Spleen (tissue), 11 donors: ENCODE data around the gene TMEM163. TPM values are rescaled to one million over a fixed set of nuclear protein-coding genes. Genes with fewer than 3 reads are reported as not detected.

Experiments used
- DNase-seq: peaks from one replicate; pipeline ENCODE4 v3.0.0-alpha.2; 2020
- H3K27ac ChIP-seq, 8 donors: fragments of 200-600 bp; sonication (generic) in 7 of 8; 1 replicate in 4 of 8; 2 replicates in 4 of 8; pipeline versions ENCODE4 v1.5.0 to v1.8.0; 2016 to 2021; ENCODE audit warnings: inconsistent platforms in 4 of 8, mild to moderate bottlenecking in 4 of 8, moderate library complexity in 1 of 8
- H3K27me3 ChIP-seq, 7 donors: fragments of 200-600 bp; sonication (generic) in 6 of 7; replicated peaks in 1 of 7; 1 replicate in 4 of 7; 2 replicates in 3 of 7; pipeline versions ENCODE4 v1.5.0 to v1.8.0; 2016 to 2021; ENCODE audit warnings: inconsistent platforms in 3 of 7, mild to moderate bottlenecking in 1 of 7
- H3K36me3 ChIP-seq, 6 donors: fragments of 200-600 bp; sonication (generic) in 5 of 6; 1 replicate in 4 of 6; 2 replicates in 2 of 6; pipeline versions ENCODE4 v1.5.0 to v1.8.0; 2016 to 2021; ENCODE audit warnings: inconsistent platforms in 2 of 6
- H3K4me1 ChIP-seq, 6 donors: fragments of 200-600 bp; sonication (generic) in 5 of 6; 1 replicate in 3 of 6; 2 replicates in 3 of 6; pipeline versions ENCODE4 v1.5.0 to v1.8.0; 2016 to 2021; ENCODE audit warnings: inconsistent platforms in 3 of 6
- H3K4me3 ChIP-seq, 8 donors: fragments of 200-600 bp; sonication (generic) in 7 of 8; 1 replicate in 4 of 8; 2 replicates in 4 of 8; pipeline versions ENCODE4 v1.5.0 to v1.8.0; 2016 to 2021; ENCODE audit warnings: inconsistent platforms in 4 of 8, mild to moderate bottlenecking in 4 of 8, moderate library complexity in 2 of 8
- H3K9me3 ChIP-seq, 8 donors: fragments of 200-600 bp; sonication (generic) in 7 of 8; 1 replicate in 4 of 8; 2 replicates in 4 of 8; pipeline versions ENCODE4 v1.5.0 to v1.8.0; 2016 to 2021; ENCODE audit warnings: inconsistent platforms in 4 of 8
- CTCF ChIP-seq, 11 experiments: fragments of 200-600 bp in 7 of 11; fragments of 450-650 bp in 4 of 11; sonication (generic) in 4 of 11; IDR thresholded peaks in 8 of 11; conservative IDR thresholded peaks in 3 of 11; 1 replicate in 7 of 11; 2 replicates in 4 of 11; pipeline versions ENCODE4 v1.4.0 to v1.8.0; 2016 to 2021; ENCODE audit warnings: antibody characterized with exemption in 11 of 11, inconsistent platforms in 4 of 11, mild to moderate bottlenecking in 1 of 11
- POLR2A ChIP-seq, 3 donors: fragments of 450-650 bp; IDR thresholded peaks; one replicate each; pipeline ENCODE4 v1.5.1; 2017; ENCODE audit warnings: antibody characterized with exemption in 3 of 3, mild to moderate bottlenecking in 1 of 3
- POLR2AphosphoS5 ChIP-seq, 3 donors: sonication (generic); formaldehyde crosslinking; IDR thresholded peaks; one replicate each; pipeline ENCODE4 v1.5.1; 2017; ENCODE audit warnings: antibody characterized with exemption in 3 of 3
- WGBS, 5 donors: extraction: QIAGEN DNeasy Blood & Tissue Kit in 3 of 5; methylation state at CpG; one replicate each; pipeline versions ENCODE4 v1.1.5 to v1.1.7; 2013 to 2018; 5-methylcytosine and 5-hydroxymethylcytosine counted together
- intact Hi-C: fragments of 100-400 bp; cut with DNase I; formaldehyde crosslinking; loops from one replicate; pipeline ENCODE4 v1.15.0; 2023; ENCODE audit warnings: low total_unique reads
- polyA plus RNA-seq, 3 donors: library from polyadenylated mRNA; stranded (reverse); fragments of 200-250 nt; gene quantifications; one replicate each; pipeline ENCODE4 v1.2.1, GENCODE V29; 2013
- total RNA-seq, 7 donors: library from RNA; depleted of rRNA in 3 of 7; stranded (reverse); fragments of >200 nt in 3 of 7; fragmentation: NEBNext Ultra II Directional in 4 of 7; extraction: Animal tissue kit (Norgen Biotek cat#: 25700) in 4 of 7; gene quantifications; one replicate each; pipeline versions ENCODE4 v1.1.0 to v1.2.1, GENCODE V29; 2016 to 2021
- donor health status: healthy with polysubstance abuse.
- donor health status: DM: no; HTN: no; CAD: no; lungs with moderate emphysema.
- donor health status: DM: no; HTN: no; CAD: no.
- donor health status: Bipolar disorder and iron deficiency.
- donor health status: healthy.
- donor health status: DM: no; HTN: no; CAD: no.
- donor health status: DM: yes; HTN: yes; CAD: no.

TMEM163 gene
- total and polyA plus RNA-seq, 10 donors, result 2.4 to 12.5 (median 3.7) TPM

GRCh38 chr2:134470561-134471168 is 248.1 kb downstream of the TMEM163 start:
- Histone ChIP-seq H3K36me3 (no peaks in the 10 kb centered on the region), H3K9me3 (peaks cover 0 to 26% (median 20%) of the 10 kb centered on the region in 8 donors), H3K4me1 (no peaks in the 10 kb centered on the region), H3K27ac (no peak overlapping the region), H3K27me3 (no peaks in the 10 kb centered on the region), H3K4me3 (no peak overlapping the region)
- intact Hi-C loops, result no loop called here
- DNase-seq, result no peak
- 90 to 100% (median 94%) methylated on average over 6 to 8 of the region's 8 CpGs for WGBS, 5 donors
- TF ChIP-seq POLR2A (IDR thresholded peaks at IDR 0.05) (no peak), POLR2AphosphoS5 (IDR thresholded peaks at IDR 0.05) (no peak), CTCF (IDR thresholded peaks at IDR 0.05 in 8 of 11, conservative IDR thresholded peaks at IDR 0.05 in 3 of 11) (no peak)

- Histone ChIP-seq H3K36me3 (no peaks in the 10 kb centered on the region), H3K27me3 (no peaks in the 10 kb centered on the region), H3K27ac (no peak overlapping the region), H3K4me3 (no peak overlapping the region), H3K9me3 (peaks cover 0 to 24% (median 20%) of the 10 kb centered on the region in 8 donors), H3K4me1 (no peaks in the 10 kb centered on the region)
- WGBS, 5 donors, result 90 to 97% (median 94%) methylated on average over 24 to 25 of the region's 25 CpGs
- TF ChIP-seq POLR2A (IDR thresholded peaks at IDR 0.05) (no peak), POLR2AphosphoS5 (IDR thresholded peaks at IDR 0.05) (no peak), CTCF (IDR thresholded peaks at IDR 0.05 in 8 of 11, conservative IDR thresholded peaks at IDR 0.05 in 3 of 11) (no peak)
- no peak for DNase-seq
- intact Hi-C loops, result no loop called here
These were observed 249.2 kb downstream of the TMEM163 start for GRCh38 chr2:134469516-134470115.

GRCh38 chr2:134468776-134469175 is 250.0 kb downstream of the TMEM163 start:
- Histone ChIP-seq H3K27ac (no peak overlapping the region), H3K9me3 (peaks cover 0 to 17% (median 14%) of the 10 kb centered on the region in 8 donors), H3K36me3 (no peaks in the 10 kb centered on the region), H3K4me1 (no peaks in the 10 kb centered on the region), H3K4me3 (no peak overlapping the region), H3K27me3 (no peaks in the 10 kb centered on the region)
- no peak for DNase-seq
- intact Hi-C loops, result no loop called here
- TF ChIP-seq CTCF (IDR thresholded peaks at IDR 0.05 in 8 of 11, conservative IDR thresholded peaks at IDR 0.05 in 3 of 11) (no peak), POLR2AphosphoS5 (IDR thresholded peaks at IDR 0.05) (no peak), POLR2A (IDR thresholded peaks at IDR 0.05) (no peak)
- 79 to 92% (median 91%) methylated on average over 8 to 12 of the region's 12 CpGs for WGBS, 5 donors

GRCh38 chr2:134468164-134468563 is 250.6 kb downstream of the TMEM163 start:
- WGBS, 5 donors, result 78 to 87% (median 86%) methylated on average over 2 of the region's 2 CpGs
- Histone ChIP-seq H3K4me1 (no peaks in the 10 kb centered on the region), H3K27me3 (no peaks in the 10 kb centered on the region), H3K9me3 (peaks cover 0 to 11% (median 8%) of the 10 kb centered on the region in 8 donors), H3K27ac (no peak overlapping the region), H3K36me3 (no peaks in the 10 kb centered on the region), H3K4me3 (no peak overlapping the region)
- no peak for DNase-seq
- TF ChIP-seq POLR2AphosphoS5 (IDR thresholded peaks at IDR 0.05) (no peak), CTCF (IDR thresholded peaks at IDR 0.05 in 8 of 11, conservative IDR thresholded peaks at IDR 0.05 in 3 of 11) (no peak)
- intact Hi-C loops, result no loop called here
